Glutamatergic neuron (in vitro differentiated cells): Measurements from ENCODE around the gene RPTOR. TPM values are rescaled to one million over a fixed set of nuclear protein-coding genes. Genes with fewer than 3 reads are reported as not detected.

Experiments
- DNase-seq: peaks from one replicate; pipeline ENCODE4 v3.0.0; 2022
- H3K27ac Mint-ChIP-seq: one replicate; pipeline ENCODE4 v1.8.0; 2020; ENCODE audit warnings: mild to moderate bottlenecking, mixed read lengths, inconsistent platforms; ENCODE audit not compliant: unreplicated experiment
- H3K27me3 Mint-ChIP-seq: one replicate; pipeline ENCODE4 v1.8.0; 2020; ENCODE audit warnings: mild to moderate bottlenecking, moderate library complexity, mixed read lengths, inconsistent platforms; ENCODE audit not compliant: unreplicated experiment
- H3K36me3 Mint-ChIP-seq: one replicate; pipeline ENCODE4 v1.8.0; 2020; ENCODE audit warnings: mild to moderate bottlenecking, mixed read lengths, inconsistent platforms; ENCODE audit not compliant: unreplicated experiment
- H3K4me1 Mint-ChIP-seq: one replicate; pipeline ENCODE4 v1.8.0; 2020; ENCODE audit warnings: mild to moderate bottlenecking, low read depth, mixed read lengths, inconsistent platforms; ENCODE audit not compliant: unreplicated experiment
- H3K4me3 Mint-ChIP-seq: one replicate; pipeline ENCODE4 v1.8.0; 2020; ENCODE audit warnings: mild to moderate bottlenecking, mixed read lengths, inconsistent platforms; ENCODE audit not compliant: unreplicated experiment
- H3K9me3 Mint-ChIP-seq: one replicate; pipeline ENCODE4 v1.8.0; 2020; ENCODE audit warnings: mild to moderate bottlenecking, moderate library complexity, mixed read lengths, inconsistent platforms; ENCODE audit not compliant: unreplicated experiment
- CTCF ChIP-seq: fragments of 200-600 bp; sonication (generic); IDR thresholded peaks from one replicate; pipeline ENCODE4 v1.5.0; 2021; ENCODE audit not compliant: partially characterized antibody, unreplicated experiment
- total RNA-seq: library from RNA; stranded (reverse); fragmentation: NEBNext Ultra II Directional; extraction: Animal tissue kit (Norgen Biotek cat#: 25700); gene quantifications from one replicate; pipeline ENCODE4 v1.2.1, GENCODE V29; 2021; ENCODE audit not compliant: unreplicated experiment

RPTOR gene
- total RNA-seq, 1 donor from 2014 or later = 39.8 TPM

DNA sequence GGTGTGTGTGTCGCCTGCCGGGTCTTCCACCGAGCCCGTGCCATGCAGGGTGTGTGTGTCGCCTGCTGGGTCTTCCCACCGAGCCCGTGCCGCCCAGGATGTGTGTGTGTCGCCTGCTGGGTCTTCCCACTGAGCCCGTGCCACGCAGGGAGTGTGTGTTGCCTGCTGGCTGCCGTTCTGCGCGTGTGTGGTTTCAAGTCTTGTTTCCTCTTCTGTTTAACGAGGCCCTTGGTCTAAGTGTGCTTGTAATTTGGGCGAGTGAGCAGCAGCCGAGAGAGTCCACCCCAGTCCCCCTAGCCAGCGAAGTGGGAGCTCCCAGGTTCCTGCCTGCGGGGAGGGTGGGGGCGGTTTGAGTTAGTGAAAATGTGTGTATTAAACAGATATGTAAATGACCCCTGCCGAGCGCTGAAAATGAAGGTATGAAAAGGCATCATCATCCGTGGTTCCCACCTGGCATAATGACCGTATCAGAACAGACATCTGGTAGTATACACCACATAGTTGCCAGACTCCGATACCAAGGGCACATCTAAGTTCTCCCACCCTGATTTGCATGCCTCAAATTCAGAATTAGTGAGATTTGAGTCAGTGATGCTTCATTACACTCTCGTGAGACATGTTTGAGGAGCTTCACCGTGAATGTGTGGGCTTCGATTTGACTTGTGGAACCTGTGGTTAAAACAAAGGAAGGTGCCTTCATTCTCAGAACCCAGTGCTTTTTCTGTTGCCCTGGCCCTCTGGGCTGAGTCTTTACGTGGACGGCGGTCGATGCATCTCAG is 332.5 kb downstream of the RPTOR start:
- Mint-ChIP-seq H3K4me1 (peaks cover 8% of the 10 kb centered on the region), H3K9me3 (peaks cover 7% of the 10 kb centered on the region), H3K27ac (no peak overlapping the region), H3K36me3 (no peaks in the 10 kb centered on the region), H3K4me3 (no peak overlapping the region), H3K27me3 (peaks cover 4% of the 10 kb centered on the region)
- TF ChIP-seq CTCF = no peak
- DNase-seq = no peak

DNA sequence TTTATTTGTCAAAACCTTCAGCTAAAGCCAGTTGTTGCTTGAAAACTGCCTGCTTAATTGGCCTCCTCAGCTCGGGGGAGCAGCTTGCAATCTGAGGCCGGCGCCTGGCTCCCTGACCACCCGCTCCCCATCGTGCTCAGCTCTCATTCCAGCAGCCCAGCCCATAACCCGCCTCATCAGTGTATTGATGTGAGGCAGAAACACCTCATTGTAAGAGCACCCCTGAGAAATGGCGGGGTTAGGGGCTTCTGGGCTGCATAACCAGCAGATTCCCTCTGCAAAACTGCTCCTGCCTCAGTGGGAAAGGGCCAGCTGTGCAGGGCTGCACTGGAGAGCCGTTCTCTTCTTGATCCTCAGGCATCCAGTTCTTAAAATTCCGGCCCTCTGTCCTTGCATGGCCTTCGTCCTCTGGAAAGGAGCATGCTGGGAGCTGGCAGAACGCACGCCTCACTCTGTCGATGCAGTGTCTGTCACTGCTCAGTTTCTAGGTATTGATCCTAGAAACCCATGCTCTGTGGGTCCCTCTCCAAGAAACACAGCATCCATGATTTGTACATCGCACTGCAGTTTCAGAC is 333.2 kb downstream of the RPTOR start:
- H3K27ac Mint-ChIP-seq = no peak overlapping the region
- DNase-seq = no peak
- peaks cover 7% of the 10 kb centered on the region for H3K9me3 Mint-ChIP-seq
- no peaks in the 10 kb centered on the region for H3K36me3 Mint-ChIP-seq
- TF ChIP-seq CTCF = no peak
- peaks cover 8% of the 10 kb centered on the region for H3K4me1 Mint-ChIP-seq
- peaks cover 4% of the 10 kb centered on the region for H3K27me3 Mint-ChIP-seq
- H3K4me3 Mint-ChIP-seq = no peak overlapping the region

- no peak for DNase-seq
- Mint-ChIP-seq H3K27me3 (peaks cover 4% of the 10 kb centered on the region), H3K4me3 (no peak overlapping the region), H3K36me3 (no peaks in the 10 kb centered on the region), H3K4me1 (peaks cover 2% of the 10 kb centered on the region), H3K27ac (no peak overlapping the region), H3K9me3 (peaks cover 6% of the 10 kb centered on the region)
- no peak for TF ChIP-seq CTCF
These were observed 334.5 kb downstream of the RPTOR start for GRCh38 chr17:80878876-80879722.

DNA sequence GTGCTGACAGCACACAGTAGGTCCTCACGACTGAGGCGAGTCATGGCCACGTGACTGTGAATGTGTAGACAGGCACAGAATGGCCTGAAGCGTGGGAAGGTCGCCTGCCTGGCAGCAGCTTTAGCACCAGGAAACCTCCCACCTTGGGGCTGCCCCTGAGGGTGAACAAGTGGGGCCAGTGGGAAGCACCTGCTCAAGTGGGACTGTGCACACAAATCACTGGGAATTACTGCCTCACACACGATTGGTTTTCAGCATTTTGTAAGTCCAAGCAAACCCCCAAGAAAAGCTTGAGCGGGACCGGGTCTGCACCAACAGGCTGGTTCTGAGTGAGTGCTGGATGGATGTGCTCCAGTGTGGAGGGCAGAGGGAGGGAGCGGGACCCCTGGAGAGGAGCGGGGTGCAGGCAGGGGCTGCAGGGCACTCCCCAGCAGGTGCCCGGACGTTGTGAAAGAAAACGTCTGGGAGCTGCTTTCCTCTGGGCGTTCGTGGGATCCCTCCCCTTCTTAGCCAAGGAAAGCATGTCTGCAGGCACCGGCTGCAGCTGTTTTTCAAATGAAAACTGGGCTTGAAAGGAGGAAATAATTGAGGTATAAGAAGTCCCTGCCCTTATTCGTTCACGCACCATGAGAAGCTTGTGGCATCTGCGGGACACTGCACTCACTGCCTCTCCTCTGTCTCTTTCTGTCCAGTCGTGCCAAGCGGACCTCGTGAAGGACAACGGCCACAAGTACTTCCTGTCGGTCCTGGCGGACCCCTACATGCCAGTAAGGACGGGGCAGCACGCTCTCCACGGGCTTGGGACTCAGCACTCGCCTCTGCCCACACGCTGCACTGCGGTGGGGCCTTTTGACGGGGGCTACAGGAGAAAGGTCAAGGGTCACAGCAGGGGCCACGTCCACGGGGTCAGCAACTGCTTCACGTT is 335.3 kb downstream of the RPTOR start:
- no peak overlapping the region for H3K27ac Mint-ChIP-seq
- no peak for TF ChIP-seq CTCF
- H3K4me1 Mint-ChIP-seq = peaks cover 2% of the 10 kb centered on the region
- no peak overlapping the region for H3K4me3 Mint-ChIP-seq
- DNase-seq = no peak
- H3K36me3 Mint-ChIP-seq = no peaks in the 10 kb centered on the region
- no peaks in the 10 kb centered on the region for H3K27me3 Mint-ChIP-seq
- peaks cover 6% of the 10 kb centered on the region for H3K9me3 Mint-ChIP-seq
